ENCODE results near the gene KLF9. TPM values are rescaled to one million over a fixed set of nuclear protein-coding genes. Genes with fewer than 3 reads are reported as not detected.

Gene KLF9
- 3.8 and 6.3 TPM in 2 replicates for total RNA-seq

DNA sequence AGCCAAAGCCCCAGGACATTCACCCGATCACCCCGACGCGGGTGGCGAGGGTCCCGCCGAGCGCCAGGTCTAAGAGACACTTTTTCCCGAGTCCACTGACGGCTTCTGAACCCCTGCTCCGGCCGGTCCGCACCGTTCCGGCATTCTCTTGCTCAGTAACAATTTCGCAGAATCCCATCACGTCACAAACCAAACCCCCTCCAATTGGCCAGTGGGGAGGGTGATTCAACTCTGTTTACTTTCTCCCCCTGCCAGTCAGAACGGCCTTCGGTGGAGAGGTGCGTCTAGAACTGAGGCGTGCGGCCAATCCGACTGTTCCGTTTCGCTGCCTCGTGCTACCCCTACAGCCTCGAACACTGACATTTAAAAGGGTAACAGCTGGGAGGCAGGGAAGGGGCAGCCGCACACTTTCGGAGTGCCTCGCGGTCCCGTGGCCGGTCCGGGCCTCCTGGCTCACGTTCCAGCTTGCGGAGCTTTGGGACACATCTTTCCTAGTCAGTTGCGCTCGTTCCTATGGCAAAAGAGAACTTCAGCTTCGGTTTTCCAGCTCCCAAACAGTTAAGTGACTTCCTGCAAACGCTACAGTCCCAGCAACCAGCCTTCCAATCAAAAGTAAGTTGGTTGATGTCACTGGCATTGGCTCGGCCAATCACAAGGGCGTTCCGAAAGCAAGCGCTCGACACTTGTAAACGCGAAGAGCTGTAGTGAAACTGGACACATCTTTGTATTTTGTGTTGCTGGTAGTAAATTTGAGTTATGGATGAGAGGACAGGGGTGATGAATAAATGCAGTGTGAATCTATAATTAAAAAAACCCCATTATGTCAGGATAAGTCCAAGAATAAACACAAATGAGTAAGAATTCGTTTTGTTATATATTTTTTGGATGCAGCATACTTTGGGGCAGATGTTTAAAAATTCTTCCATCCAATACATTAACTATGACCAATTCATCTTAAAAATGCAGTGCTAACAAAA, at the start of gene KLF9:
KLF9 (minus strand) TSS at position 859 of the 977 bp plus-strand sequence. CDS start 1,294 bp downstream, outside the sequence.
- DNase-seq (ENCODE audit: low read depth): peak; percentile 92
- TF ChIP-seq, protein P1, sequence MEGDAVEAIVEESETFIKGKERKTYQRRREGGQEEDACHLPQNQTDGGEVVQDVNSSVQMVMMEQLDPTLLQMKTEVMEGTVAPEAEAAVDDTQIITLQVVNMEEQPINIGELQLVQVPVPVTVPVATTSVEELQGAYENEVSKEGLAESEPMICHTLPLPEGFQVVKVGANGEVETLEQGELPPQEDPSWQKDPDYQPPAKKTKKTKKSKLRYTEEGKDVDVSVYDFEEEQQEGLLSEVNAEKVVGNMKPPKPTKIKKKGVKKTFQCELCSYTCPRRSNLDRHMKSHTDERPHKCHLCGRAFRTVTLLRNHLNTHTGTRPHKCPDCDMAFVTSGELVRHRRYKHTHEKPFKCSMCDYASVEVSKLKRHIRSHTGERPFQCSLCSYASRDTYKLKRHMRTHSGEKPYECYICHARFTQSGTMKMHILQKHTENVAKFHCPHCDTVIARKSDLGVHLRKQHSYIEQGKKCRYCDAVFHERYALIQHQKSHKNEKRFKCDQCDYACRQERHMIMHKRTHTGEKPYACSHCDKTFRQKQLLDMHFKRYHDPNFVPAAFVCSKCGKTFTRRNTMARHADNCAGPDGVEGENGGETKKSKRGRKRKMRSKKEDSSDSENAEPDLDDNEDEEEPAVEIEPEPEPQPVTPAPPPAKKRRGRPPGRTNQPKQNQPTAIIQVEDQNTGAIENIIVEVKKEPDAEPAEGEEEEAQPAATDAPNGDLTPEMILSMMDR (conservative IDR thresholded peaks at IDR 0.05; ENCODE audit: low read depth, low read length): no peak
- peak within 1 kb of the TSS; percentile 87 for H3K4me3 ChIP-seq (ENCODE audit: low read depth, low read length)

DNA sequence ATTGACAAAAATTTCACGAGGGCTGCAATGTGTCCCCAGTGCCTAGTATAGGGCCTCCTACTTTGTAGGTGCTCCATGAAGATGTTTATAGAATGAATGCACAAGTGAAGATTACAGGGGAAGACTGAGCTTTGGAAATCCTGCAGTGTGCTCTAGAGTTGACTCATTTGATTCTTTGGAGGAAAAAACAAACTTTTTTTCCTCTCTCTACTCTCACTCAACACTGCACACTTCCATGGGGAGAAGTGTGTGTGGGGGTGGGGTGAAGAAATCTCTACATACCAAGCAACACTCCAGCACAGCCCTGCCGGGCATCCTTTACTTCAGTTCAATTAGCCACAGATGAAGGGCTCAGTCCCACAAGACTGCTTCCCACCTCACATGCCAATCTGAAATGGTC, 49.4 kb upstream of the KLF9 start:
- H3K4me3 ChIP-seq (ENCODE audit: low read depth, low read length): no peak overlapping the region
- no peak for DNase-seq (ENCODE audit: low read depth)
- TF ChIP-seq, protein P1 (conservative IDR thresholded peaks at IDR 0.05; ENCODE audit: low read depth, low read length): no peak

DNA sequence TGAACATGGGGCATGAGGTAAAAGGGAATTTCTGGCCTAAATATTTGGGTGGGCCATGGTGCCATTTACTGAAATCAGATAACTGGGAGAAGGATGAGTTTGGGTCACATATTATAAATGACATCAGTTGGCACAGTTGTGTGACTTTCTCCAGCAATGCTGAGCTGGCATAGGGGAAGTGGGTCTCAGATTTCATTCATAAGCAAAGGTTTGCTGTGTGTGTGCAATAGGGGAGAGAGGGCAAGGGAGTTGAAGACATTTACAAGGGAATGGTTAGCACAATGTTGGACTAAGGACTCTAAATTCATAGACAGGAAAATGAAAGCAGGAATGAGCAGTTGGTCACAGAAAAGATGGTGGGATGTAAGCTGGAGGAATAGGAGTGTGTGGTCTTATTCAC, 47.8 kb upstream of the KLF9 start:
- TF ChIP-seq, protein P1 (conservative IDR thresholded peaks at IDR 0.05; ENCODE audit: low read depth, low read length): no peak
- DNase-seq (ENCODE audit: low read depth): no peak
- H3K4me3 ChIP-seq (ENCODE audit: low read depth, low read length): no peak overlapping the region

DNA sequence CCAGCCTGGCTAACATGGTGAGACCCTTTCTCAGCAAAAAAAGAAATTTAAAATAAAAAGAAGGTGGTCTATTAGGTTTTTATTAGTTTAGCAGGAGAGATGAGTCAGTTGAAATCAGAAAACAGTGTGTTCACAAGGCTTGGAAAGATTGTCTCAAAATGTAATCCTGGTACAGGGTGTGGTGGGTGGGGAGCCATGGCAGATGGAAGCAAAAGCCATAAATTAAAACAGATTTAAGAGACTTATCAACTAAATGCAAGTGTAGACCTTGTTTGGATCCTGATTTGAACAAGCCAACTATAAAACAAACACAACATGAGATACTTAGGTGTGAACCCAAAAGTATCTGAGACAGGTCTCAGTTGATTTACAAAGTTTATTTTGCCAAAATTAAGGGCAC, 42.8 kb upstream of the KLF9 start:
- DNase-seq (ENCODE audit: low read depth): no peak
- TF ChIP-seq, protein P1 (conservative IDR thresholded peaks at IDR 0.05; ENCODE audit: low read depth, low read length): no peak
- H3K4me3 ChIP-seq (ENCODE audit: low read depth, low read length): no peak overlapping the region

DNA sequence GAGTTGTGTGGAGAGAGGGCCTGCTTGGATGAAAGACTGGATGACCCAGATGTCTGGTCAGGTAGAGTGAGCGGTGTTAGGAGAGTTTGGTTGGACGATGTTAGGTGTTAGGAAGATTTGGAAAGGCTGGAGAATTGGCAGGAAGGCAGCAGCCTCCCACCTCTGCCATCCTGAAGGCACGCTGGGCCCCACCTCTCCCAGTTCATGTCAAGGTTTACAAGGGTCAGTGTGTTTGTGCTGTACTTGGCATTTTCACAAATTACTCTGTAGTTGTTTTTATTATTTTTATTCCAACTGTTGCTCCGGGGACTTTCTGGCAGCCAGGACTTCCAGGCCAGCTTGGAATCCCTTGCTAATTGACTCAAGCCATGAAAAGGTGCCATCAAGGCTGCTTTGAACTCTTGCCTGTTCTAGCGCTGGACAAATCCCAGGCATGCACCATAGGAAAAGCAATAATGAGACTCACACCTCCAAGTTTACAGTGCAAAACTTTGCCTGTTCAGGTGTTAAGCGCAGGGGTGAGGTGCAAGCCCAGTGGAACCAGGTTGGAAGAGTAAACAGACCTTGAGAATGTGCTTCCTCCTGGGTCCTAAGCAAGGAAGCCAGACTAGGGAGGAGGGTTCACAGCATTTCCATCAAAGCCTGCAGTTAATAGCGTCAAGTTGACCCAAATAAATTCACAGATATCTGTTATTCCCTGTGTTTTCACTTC, 41.7 kb upstream of the KLF9 start:
- no peak for DNase-seq (ENCODE audit: low read depth)
- no peak overlapping the region for H3K4me3 ChIP-seq (ENCODE audit: low read depth, low read length)
- TF ChIP-seq, protein P1 (conservative IDR thresholded peaks at IDR 0.05; ENCODE audit: low read depth, low read length): no peak

DNA sequence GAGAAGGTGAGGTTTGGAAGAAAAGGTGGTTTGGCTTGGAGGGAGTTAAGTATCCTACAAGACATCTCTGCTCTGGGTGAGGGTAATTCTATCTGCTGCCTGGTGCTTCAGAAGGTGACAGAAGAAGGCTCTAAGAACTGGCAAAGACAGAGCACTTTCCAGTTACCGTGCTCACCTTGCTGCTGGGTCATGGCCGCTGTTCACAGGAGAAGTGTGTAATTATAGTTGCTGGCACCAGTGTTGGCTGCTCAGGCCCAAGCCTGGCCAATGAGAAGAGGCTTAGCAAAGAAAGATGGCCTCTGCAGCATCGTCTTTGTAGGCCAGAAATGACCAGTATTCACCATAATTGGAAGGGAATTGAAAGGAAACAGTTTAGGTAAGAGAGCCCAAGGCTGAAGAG, 37.9 kb upstream of the KLF9 start:
- no peak overlapping the region for H3K4me3 ChIP-seq (ENCODE audit: low read depth, low read length)
- TF ChIP-seq, protein P1 (conservative IDR thresholded peaks at IDR 0.05; ENCODE audit: low read depth, low read length): no peak
- no peak for DNase-seq (ENCODE audit: low read depth)
